ENCODE data around the gene CBLIF. TPM values are rescaled to one million over a fixed set of nuclear protein-coding genes. Genes with fewer than 3 reads are reported as not detected.
"Not testable (repeated sequence)": the region's sequence is repeated elsewhere in the genome, so short reads cannot be mapped to it uniquely, and the experiment has no call there.

CBLIF gene
- total RNA-seq, 1 experiment from 2014 or later, result not detected

GRCh38 chr11:59862252-59862651 lies 17.0 kb upstream of the CBLIF start:
- no peaks in the 10 kb centered on the region for H3K27me3 ChIP-seq (ENCODE audit: control insufficient read depth, insufficient read depth, low read length)
- H3K4me3 ChIP-seq (ENCODE audit: insufficient read depth, low read depth, low read length), result no peak overlapping the region
- no peak for DNase-seq
- H3K36me3 ChIP-seq (replicated peaks; ENCODE audit: control insufficient read depth, insufficient read depth, low read length), result no peaks in the 10 kb centered on the region

GRCh38 chr11:59859673-59860072 lies 14.4 kb upstream of the CBLIF start:
- no peak for DNase-seq
- Histone ChIP-seq H3K36me3 (replicated peaks; ENCODE audit: control insufficient read depth, insufficient read depth, low read length) (no peaks in the 10 kb centered on the region), H3K27me3 (ENCODE audit: control insufficient read depth, insufficient read depth, low read length) (no peaks in the 10 kb centered on the region), H3K4me3 (ENCODE audit: insufficient read depth, low read depth, low read length) (no peak overlapping the region)

DNA sequence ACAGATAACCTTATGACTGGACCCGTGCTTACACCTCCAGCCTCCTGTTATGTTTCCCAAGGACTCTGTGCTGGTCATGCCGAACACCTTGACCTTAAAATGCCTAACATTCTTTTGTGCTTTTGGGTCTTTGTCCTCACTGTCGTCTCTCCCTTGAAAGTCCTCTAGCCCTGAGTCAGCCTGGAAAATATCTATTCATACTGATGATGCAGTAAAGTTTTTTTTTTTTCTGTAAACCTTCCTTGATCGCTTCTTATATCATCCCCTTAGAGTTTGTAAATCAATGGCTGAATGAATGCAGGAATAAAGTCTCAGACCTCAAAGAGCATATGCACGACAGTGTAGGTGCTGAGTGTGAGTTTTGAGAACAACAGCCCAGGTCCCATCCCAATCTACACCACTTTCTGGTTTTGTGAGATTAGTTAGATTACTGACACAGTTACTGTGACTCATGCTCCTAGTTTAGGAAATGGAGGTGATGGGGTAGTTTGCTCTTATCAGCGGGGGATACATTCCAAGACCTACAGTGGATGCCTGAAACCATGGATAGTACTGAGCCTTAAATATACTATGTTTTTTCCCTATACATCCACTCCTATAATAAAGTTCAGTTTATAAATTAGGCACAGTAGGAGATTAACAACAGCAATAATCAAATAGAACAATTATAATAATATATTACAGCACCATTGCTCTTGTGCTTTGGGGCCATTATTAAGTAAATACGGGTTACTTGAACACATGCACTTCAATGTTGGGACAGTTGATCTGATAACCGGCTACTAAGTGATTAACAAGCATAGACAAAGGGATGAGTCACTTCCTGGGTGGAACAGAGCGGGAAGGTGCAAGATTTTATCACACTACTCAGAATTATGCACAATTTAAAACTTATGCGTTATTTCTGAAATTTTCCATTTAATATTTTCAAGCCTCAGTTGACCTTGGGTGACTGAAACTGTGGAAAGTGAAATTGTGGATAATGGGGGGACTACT lies 12.4 kb upstream of the CBLIF start:
- H3K27me3 ChIP-seq (ENCODE audit: control insufficient read depth, insufficient read depth, low read length), result no peaks in the 10 kb centered on the region
- H3K36me3 ChIP-seq (replicated peaks; ENCODE audit: control insufficient read depth, insufficient read depth, low read length), result no peaks in the 10 kb centered on the region
- no peak for DNase-seq
- no peak overlapping the region for H3K4me3 ChIP-seq (ENCODE audit: insufficient read depth, low read depth, low read length)

- no peak for DNase-seq
- Histone ChIP-seq H3K36me3 (replicated peaks; ENCODE audit: control insufficient read depth, insufficient read depth, low read length) (no peaks in the 10 kb centered on the region), H3K4me3 (ENCODE audit: insufficient read depth, low read depth, low read length) (no peak overlapping the region), H3K27me3 (ENCODE audit: control insufficient read depth, insufficient read depth, low read length) (no peaks in the 10 kb centered on the region)
Measured at GRCh38 chr11:59854871-59855270, 9.6 kb upstream of the CBLIF start.

GRCh38 chr11:59851416-59851815 lies 6.1 kb upstream of the CBLIF start:
- DNase-seq; H3K36me3 ChIP-seq (replicated peaks; ENCODE audit: control insufficient read depth, insufficient read depth, low read length); H3K4me3 ChIP-seq (ENCODE audit: insufficient read depth, low read depth, low read length); H3K27me3 ChIP-seq (ENCODE audit: control insufficient read depth, insufficient read depth, low read length): not testable (repeated sequence)

GRCh38 chr11:59849551-59849950 lies 4.3 kb upstream of the CBLIF start:
- not testable (repeated sequence) for H3K36me3 ChIP-seq (replicated peaks; ENCODE audit: control insufficient read depth, insufficient read depth, low read length); H3K4me3 ChIP-seq (ENCODE audit: insufficient read depth, low read depth, low read length); H3K27me3 ChIP-seq (ENCODE audit: control insufficient read depth, insufficient read depth, low read length); DNase-seq

- Histone ChIP-seq H3K4me3 (ENCODE audit: insufficient read depth, low read depth, low read length) (no peak overlapping the region), H3K36me3 (replicated peaks; ENCODE audit: control insufficient read depth, insufficient read depth, low read length) (no peaks in the 10 kb centered on the region), H3K27me3 (ENCODE audit: control insufficient read depth, insufficient read depth, low read length) (no peaks in the 10 kb centered on the region)
- no peak for DNase-seq
Measured at GRCh38 chr11:59849129-59849528, 3.8 kb upstream of the CBLIF start.

- not testable (repeated sequence) for H3K36me3 ChIP-seq (replicated peaks; ENCODE audit: control insufficient read depth, insufficient read depth, low read length); DNase-seq; H3K27me3 ChIP-seq (ENCODE audit: control insufficient read depth, insufficient read depth, low read length); H3K4me3 ChIP-seq (ENCODE audit: insufficient read depth, low read depth, low read length)
Measured at GRCh38 chr11:59848439-59848838, 3.1 kb upstream of the CBLIF start.

DNA sequence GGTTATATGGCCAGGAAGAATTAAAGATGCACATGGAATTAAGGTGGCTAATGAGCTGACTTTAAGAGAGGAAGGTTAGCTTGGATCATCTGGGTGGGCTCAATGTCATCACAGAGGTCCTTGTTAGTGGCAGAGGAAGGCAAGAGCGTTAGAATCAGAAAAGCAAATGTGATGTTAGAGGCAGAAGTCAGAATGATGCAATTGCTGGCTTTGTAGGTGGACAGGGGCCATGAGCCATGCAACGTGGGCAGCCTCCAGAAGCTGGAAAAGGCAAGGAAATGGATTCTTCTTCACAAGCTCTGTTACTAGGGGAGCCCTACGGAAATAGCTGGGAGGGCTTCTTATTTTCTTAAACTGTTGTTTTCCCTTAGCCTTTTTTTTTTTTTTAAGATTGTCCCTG lies 2.3 kb upstream of the CBLIF start:
- H3K27me3 ChIP-seq (ENCODE audit: control insufficient read depth, insufficient read depth, low read length), result no peaks in the 10 kb centered on the region
- no peak overlapping the region for H3K4me3 ChIP-seq (ENCODE audit: insufficient read depth, low read depth, low read length)
- H3K36me3 ChIP-seq (replicated peaks; ENCODE audit: control insufficient read depth, insufficient read depth, low read length), result no peaks in the 10 kb centered on the region
- DNase-seq, result no peak

DNA sequence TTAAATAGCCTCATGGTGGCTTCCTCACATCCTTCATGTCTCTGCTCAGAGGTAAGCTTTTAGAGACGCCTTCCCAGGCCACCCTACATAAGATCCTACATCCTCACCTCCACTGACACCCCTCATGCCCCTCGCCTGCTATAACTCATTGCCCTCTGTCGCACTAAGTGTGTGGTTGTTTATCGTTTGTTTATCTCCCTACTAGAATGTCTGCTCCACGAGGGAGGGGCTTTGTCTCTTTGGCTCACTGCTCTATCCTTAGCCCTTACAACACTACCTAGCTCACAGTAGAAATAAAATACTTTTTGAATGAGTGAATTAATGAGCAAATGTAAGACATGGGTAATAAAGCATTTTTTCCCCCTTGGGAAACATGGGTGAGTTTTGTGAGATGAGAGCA lies 1.3 kb upstream of the CBLIF start:
- DNase-seq, result no peak
- no peaks in the 10 kb centered on the region for H3K27me3 ChIP-seq (ENCODE audit: control insufficient read depth, insufficient read depth, low read length)
- no peaks in the 10 kb centered on the region for H3K36me3 ChIP-seq (replicated peaks; ENCODE audit: control insufficient read depth, insufficient read depth, low read length)
- no peak overlapping the region for H3K4me3 ChIP-seq (ENCODE audit: insufficient read depth, low read depth, low read length)

- no peaks in the 10 kb centered on the region for H3K36me3 ChIP-seq (replicated peaks; ENCODE audit: control insufficient read depth, insufficient read depth, low read length)
- no peak for DNase-seq
- H3K27me3 ChIP-seq (ENCODE audit: control insufficient read depth, insufficient read depth, low read length), result no peaks in the 10 kb centered on the region
- H3K4me3 ChIP-seq (ENCODE audit: insufficient read depth, low read depth, low read length), result no peak overlapping the region
Measured at GRCh38 chr11:59842316-59842715, 3.0 kb downstream of the CBLIF start.

GRCh38 chr11:59841514-59841913 lies 3.8 kb downstream of the CBLIF start:
- H3K4me3 ChIP-seq (ENCODE audit: insufficient read depth, low read depth, low read length), result no peak overlapping the region
- DNase-seq, result no peak
- no peaks in the 10 kb centered on the region for H3K36me3 ChIP-seq (replicated peaks; ENCODE audit: control insufficient read depth, insufficient read depth, low read length)
- no peaks in the 10 kb centered on the region for H3K27me3 ChIP-seq (ENCODE audit: control insufficient read depth, insufficient read depth, low read length)

DNA sequence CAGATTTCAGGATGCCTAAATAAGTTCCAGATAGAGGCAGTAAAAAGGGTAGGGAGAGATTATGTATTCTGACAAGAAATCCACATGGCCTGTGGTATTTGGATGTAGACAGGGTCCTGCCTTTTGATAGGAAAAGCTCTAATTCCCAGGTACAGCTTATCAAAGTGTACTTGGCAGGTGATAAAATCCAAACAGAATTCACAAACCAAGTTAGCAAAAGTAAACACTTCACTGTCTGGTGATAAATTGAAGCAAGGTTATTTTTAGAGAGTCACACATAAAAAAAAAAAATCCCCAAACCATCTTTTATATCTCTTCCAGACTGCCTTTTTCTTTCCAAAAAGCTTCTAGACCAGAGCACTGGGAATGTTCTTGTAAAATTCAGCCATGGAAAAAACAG lies 5.7 kb downstream of the CBLIF start:
- Histone ChIP-seq H3K36me3 (replicated peaks; ENCODE audit: control insufficient read depth, insufficient read depth, low read length) (no peaks in the 10 kb centered on the region), H3K27me3 (ENCODE audit: control insufficient read depth, insufficient read depth, low read length) (no peaks in the 10 kb centered on the region), H3K4me3 (ENCODE audit: insufficient read depth, low read depth, low read length) (no peak overlapping the region)
- DNase-seq, result no peak

- DNase-seq, result no peak
- H3K27me3 ChIP-seq (ENCODE audit: control insufficient read depth, insufficient read depth, low read length), result no peaks in the 10 kb centered on the region
- no peaks in the 10 kb centered on the region for H3K36me3 ChIP-seq (replicated peaks; ENCODE audit: control insufficient read depth, insufficient read depth, low read length)
- H3K4me3 ChIP-seq (ENCODE audit: insufficient read depth, low read depth, low read length), result no peak overlapping the region
Measured at GRCh38 chr11:59833602-59834001, 11.7 kb downstream of the CBLIF start.

DNA sequence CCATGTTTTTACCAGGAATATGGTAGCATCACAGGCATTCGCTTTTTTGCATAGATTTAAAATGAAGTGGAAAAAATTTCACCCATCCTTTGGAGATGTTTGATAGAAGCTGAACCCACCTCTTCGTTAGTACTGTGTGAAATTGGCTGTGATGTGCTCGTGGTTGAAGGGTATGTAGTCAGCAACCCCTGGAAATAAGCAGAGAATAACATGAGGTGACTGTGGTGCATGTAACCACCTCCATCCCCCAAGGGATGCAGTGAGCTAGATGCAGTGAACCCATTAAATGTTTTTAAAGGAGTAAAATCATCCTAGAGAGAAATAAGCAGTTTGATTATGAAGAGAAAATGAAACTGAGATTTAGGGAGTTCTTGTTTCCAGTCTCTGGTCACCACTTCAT lies 15.9 kb downstream of the CBLIF start:
- Histone ChIP-seq H3K27me3 (ENCODE audit: control insufficient read depth, insufficient read depth, low read length) (no peaks in the 10 kb centered on the region), H3K4me3 (ENCODE audit: insufficient read depth, low read depth, low read length) (no peak overlapping the region), H3K36me3 (replicated peaks; ENCODE audit: control insufficient read depth, insufficient read depth, low read length) (no peaks in the 10 kb centered on the region)
- no peak for DNase-seq
